GM23338 (cell line): ENCODE data around the gene ACSF3.

Experiments
- EZH2 ChIP-seq: fragments of 200-600 bp; sonication (generic); IDR thresholded peaks from one replicate; pipeline ENCODE4 v1.8.0; 2017; ENCODE audit warnings: antibody characterized with exemption, mild to moderate bottlenecking, low read depth; ENCODE audit not compliant: unreplicated experiment
- EZH2phosphoT487 ChIP-seq: fragments of 200-600 bp; sonication (generic); IDR thresholded peaks from one replicate; pipeline ENCODE4 v1.8.1; 2018; ENCODE audit warnings: antibody characterized with exemption; ENCODE audit not compliant: unreplicated experiment
- JUNB ChIP-seq: IDR thresholded peaks from one replicate; pipeline ENCODE4 v1.6.1; 2016; ENCODE audit warnings: antibody characterized with exemption; ENCODE audit not compliant: unreplicated experiment
- POLR2AphosphoS5 ChIP-seq: IDR thresholded peaks from 2 replicates; pipeline ENCODE4 v1.6.1; 2016; ENCODE audit warnings: antibody characterized with exemption, low read depth
- ZNF331 ChIP-seq: fragments of 250-450 bp; sonication (Bioruptor Pico); IDR thresholded peaks from 2 replicates; pipeline ENCODE4 v1.5.0; 2020; ENCODE audit warnings: low read depth, mild to moderate bottlenecking, moderate library complexity
- TF ChIP-seq, protein P1 (sequence below), 2 experiments: fragments of 200-600 bp in 1 of 2; sonication (generic) in 1 of 2; conservative IDR thresholded peaks; 2 replicates each; pipeline versions ENCODE4 v1.5.1 to v1.6.1; 2016 to 2017; ENCODE audit warnings: antibody characterized with exemption in 2 of 2, low read depth in 2 of 2, mild to moderate bottlenecking in 2 of 2, moderate library complexity in 1 of 2
- TF ChIP-seq, protein P2 (sequence below): fragments of 250-450 bp; sonication (Bioruptor Pico); IDR thresholded peaks from 2 replicates; pipeline ENCODE4 v1.5.0; 2020; ENCODE audit warnings: mild to moderate bottlenecking, moderate library complexity

DNA sequence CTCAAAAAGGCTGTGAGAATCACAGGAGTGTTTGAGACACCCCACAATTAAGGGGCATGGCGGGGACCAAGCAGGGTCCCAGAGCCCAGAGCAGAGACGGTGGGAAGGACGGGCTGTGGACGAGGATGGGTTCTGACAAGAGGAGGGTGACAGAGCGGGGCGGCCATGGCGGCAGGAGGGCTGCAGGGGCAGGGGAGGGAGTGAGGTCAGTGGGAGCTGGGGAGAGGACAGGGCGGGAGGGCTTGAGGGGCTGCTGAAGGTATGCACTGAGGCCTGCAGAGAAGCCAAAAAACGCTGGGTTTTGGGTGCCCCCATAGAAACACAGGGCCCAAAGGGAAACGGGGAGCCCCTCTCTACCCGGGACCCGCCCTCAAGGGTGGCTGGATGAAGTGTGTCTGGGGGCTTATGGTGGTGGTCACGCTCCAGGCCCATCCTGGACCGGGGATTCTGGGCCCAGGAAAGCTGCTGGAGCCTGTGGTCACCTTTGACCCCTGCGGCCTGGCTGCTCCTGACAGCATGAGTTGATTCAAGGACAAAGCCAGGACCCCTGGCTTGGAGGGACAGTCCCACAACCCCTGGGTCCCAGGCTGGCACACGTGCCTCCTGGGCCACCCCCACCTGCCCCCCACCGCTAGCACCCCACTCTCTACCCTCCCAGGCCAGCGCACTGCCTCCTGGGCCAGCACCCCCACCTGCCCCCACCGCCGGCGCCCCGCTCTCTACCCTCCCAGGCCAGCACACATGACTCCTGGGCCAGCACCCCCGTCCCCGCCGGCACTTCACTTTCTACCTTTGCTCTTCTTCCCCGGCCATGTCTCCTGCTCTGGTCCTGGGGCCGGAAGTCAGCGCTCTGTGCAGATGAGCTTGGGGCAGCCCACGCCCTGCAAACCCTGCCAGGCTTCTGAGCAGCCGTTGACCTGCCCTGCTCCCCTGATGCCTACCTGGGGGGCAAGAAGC, 31.0 kb upstream of the ACSF3 start:
- TF ChIP-seq, protein P1, sequence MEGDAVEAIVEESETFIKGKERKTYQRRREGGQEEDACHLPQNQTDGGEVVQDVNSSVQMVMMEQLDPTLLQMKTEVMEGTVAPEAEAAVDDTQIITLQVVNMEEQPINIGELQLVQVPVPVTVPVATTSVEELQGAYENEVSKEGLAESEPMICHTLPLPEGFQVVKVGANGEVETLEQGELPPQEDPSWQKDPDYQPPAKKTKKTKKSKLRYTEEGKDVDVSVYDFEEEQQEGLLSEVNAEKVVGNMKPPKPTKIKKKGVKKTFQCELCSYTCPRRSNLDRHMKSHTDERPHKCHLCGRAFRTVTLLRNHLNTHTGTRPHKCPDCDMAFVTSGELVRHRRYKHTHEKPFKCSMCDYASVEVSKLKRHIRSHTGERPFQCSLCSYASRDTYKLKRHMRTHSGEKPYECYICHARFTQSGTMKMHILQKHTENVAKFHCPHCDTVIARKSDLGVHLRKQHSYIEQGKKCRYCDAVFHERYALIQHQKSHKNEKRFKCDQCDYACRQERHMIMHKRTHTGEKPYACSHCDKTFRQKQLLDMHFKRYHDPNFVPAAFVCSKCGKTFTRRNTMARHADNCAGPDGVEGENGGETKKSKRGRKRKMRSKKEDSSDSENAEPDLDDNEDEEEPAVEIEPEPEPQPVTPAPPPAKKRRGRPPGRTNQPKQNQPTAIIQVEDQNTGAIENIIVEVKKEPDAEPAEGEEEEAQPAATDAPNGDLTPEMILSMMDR (conservative IDR thresholded peaks at IDR 0.05; ENCODE audit: low read depth in 2 of 2), result no peak
- no peak for TF ChIP-seq JUNB
- no peak for TF ChIP-seq EZH2
- no peak for TF ChIP-seq EZH2phosphoT487
- no peak for TF ChIP-seq ZNF331 (CRISPR knock-in tag)
- no peak for TF ChIP-seq POLR2AphosphoS5
- TF ChIP-seq, protein P2, sequence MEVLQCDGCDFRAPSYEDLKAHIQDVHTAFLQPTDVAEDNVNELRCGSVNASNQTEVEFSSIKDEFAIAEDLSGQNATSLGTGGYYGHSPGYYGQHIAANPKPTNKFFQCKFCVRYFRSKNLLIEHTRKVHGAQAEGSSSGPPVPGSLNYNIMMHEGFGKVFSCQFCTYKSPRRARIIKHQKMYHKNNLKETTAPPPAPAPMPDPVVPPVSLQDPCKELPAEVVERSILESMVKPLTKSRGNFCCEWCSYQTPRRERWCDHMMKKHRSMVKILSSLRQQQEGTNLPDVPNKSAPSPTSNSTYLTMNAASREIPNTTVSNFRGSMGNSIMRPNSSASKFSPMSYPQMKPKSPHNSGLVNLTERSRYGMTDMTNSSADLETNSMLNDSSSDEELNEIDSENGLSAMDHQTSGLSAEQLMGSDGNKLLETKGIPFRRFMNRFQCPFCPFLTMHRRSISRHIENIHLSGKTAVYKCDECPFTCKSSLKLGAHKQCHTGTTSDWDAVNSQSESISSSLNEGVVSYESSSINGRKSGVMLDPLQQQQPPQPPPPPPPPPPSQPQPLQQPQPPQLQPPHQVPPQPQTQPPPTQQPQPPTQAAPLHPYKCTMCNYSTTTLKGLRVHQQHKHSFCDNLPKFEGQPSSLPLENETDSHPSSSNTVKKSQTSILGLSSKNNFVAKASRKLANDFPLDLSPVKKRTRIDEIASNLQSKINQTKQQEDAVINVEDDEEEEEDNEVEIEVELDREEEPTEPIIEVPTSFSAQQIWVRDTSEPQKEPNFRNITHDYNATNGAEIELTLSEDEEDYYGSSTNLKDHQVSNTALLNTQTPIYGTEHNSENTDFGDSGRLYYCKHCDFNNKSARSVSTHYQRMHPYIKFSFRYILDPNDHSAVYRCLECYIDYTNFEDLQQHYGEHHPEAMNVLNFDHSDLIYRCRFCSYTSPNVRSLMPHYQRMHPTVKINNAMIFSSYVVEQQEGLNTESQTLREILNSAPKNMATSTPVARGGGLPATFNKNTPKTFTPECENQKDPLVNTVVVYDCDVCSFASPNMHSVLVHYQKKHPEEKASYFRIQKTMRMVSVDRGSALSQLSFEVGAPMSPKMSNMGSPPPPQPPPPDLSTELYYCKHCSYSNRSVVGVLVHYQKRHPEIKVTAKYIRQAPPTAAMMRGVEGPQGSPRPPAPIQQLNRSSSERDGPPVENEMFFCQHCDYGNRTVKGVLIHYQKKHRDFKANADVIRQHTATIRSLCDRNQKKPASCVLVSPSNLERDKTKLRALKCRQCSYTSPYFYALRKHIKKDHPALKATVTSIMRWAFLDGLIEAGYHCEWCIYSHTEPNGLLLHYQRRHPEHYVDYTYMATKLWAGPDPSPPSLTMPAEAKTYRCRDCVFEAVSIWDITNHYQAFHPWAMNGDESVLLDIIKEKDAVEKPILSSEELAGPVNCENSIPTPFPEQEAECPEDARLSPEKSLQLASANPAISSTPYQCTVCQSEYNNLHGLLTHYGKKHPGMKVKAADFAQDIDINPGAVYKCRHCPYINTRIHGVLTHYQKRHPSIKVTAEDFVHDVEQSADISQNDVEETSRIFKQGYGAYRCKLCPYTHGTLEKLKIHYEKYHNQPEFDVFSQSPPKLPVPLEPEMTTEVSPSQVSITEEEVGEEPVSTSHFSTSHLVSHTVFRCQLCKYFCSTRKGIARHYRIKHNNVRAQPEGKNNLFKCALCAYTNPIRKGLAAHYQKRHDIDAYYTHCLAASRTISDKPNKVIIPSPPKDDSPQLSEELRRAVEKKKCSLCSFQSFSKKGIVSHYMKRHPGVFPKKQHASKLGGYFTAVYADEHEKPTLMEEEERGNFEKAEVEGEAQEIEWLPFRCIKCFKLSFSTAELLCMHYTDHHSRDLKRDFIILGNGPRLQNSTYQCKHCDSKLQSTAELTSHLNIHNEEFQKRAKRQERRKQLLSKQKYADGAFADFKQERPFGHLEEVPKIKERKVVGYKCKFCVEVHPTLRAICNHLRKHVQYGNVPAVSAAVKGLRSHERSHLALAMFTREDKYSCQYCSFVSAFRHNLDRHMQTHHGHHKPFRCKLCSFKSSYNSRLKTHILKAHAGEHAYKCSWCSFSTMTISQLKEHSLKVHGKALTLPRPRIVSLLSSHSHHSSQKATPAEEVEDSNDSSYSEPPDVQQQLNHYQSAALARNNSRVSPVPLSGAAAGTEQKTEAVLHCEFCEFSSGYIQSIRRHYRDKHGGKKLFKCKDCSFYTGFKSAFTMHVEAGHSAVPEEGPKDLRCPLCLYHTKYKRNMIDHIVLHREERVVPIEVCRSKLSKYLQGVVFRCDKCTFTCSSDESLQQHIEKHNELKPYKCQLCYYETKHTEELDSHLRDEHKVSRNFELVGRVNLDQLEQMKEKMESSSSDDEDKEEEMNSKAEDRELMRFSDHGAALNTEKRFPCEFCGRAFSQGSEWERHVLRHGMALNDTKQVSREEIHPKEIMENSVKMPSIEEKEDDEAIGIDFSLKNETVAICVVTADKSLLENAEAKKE, result no peak
